ENCODE data around the gene MSI2.

MSI2 gene

DNA sequence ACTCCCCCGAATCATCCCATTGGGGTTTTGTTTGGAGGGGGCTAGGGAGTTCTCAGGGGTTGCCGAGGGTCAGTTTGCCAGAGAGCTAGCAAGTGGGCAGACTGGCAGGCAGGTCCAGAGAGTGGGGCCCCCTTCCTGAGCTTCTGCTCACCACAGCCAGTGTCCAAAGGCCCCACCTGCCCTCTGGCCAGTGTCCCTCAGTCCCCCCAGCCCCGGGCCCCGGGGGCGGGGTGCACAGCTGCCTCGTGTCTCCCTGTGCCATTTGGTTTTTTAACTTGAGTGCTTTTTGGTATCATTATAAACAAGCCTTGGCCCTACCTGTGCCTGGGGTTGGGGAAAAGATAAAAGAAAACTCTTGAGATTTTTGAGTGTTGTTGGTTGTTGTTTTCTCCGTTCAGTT lies 397.0 kb downstream of the MSI2 start:
- DNase-seq: no peak

DNA sequence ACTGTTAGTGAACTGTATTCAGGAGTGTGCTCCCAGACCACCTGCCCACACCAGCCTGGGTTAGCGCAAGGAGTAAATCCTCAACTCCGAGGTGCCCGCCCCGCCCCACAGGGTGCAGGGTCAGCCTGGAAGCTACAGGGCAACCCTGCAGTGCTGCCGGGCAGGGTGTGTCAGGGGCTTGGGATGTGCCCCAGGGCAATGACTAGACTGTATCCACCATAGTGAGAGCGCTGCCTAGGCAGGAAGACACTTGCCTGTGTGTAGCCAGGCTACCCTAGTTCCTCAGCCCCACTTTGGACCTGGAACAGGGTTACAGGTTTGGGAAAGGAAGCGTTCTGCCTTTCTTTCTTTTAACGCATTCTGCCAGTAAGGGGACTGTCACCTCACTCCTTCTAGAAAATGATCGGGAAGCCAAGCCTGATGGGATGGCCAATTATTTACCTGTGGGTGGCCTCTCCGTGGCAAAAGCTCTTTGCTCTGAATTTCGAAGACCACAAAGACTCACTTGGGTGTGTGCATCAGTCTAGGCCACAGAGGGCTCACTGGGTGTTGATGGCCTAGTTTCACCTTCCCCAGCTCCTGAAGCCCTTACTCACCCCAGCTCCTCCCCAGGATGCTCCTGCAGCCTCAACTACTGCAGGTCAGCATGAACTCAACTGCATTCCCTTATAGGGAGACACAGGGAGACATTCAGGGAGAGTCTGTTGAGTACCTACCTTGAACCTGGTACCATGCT lies 397.9 kb downstream of the MSI2 start:
- DNase-seq: no peak

DNA sequence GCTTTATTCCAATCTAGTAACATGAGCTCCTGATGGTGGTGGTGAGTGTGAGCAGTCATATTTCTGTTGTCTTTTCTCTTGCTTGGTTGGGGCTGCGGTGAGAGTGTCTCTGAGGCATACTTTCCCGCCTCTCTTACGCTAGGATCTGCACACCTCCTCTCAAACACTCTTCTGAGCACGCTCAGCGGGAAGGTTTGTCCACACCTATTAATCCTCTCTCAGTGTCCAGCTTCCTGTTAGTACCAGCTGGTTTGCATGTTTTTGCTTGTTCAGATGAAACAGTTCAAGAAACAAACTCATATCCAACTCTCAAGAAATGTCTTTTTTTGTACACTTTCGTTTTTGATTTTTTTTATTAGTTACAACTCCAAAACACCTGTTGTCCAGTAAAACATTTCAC lies 399.2 kb downstream of the MSI2 start:
- no peak for DNase-seq

DNA sequence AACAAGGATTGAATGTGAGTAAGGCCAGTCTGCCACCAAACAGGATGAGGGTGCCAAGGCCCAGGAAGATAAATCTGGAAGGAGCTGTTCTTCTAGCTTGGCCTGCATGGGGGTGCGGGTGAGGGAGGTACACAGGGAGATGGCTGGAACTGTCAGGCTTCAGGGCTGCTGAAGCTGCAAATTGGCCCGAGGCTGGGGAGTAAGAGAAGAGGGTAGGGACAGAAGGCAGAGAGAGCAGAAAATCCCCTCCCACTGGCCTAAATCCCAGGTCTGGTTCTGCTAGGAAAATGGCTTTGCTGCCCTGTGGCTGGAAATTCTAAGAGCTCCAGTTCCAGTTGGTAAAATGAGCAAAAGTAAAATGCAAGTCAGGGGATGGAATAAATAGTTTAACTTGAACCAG lies 400.9 kb downstream of the MSI2 start:
- no peak for DNase-seq

DNA sequence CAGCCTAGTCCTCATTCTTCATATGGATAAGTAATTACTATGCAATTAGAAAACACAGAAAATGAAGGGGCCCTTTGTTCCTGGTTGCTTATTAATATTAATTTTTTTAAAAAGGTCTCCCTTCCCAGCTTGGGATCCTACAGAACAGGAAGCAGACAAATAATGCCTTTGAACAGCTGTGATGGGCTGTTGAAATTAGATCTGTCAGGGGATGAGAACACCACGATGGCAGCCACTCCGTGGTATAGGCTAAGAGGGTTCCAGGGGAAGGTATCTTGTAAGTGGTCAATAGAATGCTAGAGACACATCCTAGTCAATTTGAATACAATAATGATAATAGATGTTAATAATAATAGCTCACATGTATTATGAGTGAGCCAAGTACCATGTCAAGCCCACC lies 405.7 kb downstream of the MSI2 start:
- no peak for DNase-seq

DNA sequence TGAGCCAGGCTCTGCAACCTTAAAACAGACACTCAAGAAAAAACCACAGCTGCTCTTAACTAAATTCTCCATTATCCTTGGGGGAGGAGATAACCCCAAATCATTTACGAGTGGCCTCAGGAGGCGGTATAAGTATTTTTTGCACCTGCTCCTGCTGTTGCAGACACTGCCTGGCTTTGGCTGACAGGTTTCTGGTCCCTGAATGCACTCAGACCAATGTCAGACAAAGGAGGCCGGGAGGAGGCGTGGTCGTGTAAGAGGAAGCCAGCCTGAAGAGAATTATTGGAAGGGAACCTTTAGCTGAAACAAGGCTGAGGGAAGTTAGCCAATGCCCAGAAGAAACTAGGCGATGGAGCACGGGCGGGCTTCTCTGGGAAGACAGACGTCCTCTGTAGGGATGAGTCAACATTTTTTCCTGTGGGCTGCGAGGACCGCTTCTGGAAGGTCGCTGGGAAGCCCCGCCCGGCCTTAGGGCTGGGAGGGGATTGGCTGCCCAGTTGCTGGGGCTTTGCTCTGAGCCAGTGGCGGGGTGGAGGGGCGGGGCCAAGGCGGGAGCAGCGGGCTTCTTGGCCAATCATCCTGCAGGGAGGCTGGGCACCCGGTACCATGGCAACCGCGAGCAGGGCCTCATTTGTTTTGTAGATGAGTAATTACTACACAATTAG lies 406.5 kb downstream of the MSI2 start:
- DNase-seq: peak; percentile 75 to 95

GRCh38 chr17:57663326-57664070 lies 407.2 kb downstream of the MSI2 start:
- no peak for DNase-seq

DNA sequence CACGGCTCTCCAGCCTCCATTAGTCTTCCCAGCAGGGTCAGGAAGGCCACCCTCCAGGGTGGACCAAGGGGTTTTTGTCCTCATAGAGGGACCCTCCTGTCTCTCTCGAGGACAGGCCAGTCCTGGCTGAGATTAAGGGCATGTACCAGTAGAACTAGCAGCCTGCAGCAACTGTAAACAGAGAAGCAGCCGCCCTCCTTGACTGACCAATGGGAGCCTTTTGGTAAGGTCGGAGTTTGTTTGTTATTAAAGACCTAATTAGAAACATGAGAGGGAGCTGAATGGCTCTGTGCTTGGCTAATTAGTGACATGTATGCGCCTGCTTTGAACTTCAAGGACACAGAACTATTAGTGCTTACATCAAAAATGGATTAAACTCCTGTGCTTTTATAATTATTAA lies 408.8 kb downstream of the MSI2 start:
- DNase-seq: no peak

- no peak for DNase-seq
Observed at GRCh38 chr17:57665696-57666095, 409.4 kb downstream of the MSI2 start.

GRCh38 chr17:57666201-57666870 lies 410.0 kb downstream of the MSI2 start:
- DNase-seq: no peak

- no peak for DNase-seq
Observed at GRCh38 chr17:57666946-57667345, 410.6 kb downstream of the MSI2 start.

DNA sequence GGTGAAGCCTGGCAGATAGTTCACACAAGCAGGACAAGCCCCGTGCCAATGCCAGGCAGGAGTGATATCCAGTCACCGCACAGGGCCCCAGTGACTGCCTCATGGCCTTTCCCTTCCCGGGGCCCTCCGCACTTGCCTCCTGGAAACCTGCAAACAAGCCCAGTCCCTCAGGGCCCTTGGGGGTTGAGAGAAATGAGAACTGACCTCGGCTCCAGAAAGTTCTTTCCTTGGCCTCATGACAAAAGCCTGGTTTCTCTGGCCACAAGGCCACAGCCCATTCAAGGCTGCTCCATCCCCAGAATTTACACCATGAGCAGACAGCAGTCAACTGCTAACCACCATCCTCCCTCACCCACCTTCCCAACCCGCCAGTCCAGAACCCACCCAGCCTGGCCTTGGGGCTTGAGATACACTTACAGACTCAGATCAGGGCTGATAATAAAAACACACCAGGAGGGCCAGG lies 411.2 kb downstream of the MSI2 start:
- no peak for DNase-seq

DNA sequence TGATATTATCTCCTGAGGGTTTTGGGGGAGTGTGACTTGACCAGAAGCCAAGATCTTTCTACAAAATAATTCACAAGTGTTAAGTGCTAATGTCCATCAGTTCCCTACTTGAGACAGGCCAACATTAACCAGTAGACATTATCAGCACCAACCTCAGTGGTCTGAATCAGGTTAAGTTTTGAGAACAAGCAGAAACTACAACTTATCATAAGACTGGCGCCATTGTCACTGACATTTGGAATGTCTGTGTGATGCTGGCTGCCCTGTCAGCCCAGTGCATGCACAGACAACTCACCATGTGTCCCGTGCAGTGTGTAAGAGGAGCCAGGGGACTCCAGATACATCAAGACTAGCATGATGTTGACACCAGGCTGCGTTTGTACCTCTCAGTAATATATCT lies 412.0 kb downstream of the MSI2 start:
- no peak for DNase-seq

DNA sequence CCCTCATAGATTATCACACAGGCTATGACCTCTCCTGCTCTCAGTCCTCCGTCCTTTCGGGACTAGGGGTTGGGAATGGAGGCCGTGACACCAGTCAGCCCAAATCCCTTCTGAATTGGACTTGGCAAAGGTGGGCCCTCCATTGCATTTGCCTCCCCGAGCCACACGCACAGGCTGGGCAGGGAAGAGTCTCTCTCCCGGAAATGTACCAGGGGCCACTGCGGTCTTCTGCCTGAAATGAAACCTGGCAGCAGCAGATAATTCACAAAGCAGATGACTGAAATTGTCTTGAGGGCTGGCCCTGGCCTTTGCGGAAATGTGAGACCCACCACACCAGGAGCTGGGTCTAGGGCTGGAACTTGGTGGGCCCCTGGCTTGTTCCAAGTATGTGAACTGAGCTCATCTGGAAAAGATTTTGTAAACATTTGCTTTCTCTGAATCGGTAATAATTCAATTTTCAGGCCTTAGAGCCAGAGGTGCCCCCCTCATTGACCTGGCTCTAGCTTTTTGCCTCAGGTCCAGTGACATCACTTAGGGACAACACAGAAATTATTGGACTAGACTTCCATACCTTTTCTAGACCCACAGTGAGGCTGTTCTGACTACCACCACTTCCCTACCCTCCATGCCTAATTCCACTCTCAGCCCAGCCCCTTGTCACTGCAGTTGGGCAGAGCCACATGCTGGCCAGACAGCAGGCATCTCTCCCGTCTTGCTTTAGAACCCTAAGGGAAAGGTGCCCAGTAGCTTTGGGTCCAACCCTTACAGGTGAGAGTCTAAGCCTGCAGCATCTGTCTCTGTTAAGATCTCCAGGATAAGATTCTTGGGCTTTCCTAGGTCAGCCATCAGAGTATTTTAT lies 413.6 kb downstream of the MSI2 start:
- no peak for DNase-seq

DNA sequence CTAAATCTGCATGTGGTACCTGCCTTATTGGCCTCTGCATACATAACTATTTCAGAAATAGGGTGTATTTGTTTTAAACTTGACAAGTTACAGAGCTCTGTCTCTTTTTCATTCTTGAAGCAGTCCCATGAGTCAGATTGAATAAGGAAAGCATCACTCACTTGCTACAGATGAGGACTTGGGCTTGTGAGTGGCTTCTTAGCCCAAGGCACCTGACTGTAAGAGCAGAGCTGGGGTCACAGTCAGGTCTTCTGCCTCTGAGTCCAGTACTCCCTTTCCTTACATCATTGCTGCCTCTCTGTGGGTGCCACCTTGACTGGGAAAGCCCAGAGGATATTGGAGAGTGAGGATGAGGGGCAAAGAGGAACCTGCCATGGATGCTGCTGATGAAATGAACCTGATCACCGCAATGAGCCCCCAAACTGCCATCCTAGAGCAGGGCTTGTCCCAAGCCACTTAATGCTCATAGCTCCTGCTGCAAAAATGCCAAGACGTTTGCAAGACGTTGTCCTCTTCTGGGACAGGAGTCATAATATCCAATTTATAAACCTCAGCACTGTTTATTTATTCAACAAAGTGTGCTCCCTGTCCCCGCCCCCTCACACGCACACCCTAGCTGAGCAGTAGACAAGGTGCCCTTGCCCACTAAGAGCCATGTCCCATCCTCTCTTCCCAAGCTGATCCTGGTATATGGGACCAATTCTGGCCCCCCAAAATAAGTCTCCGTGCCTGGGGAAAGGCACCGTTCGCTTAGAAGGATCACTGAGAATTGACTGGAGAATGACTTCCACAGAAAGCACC lies 414.6 kb downstream of the MSI2 start:
- DNase-seq: no peak

GRCh38 chr17:57671667-57672632 lies 415.6 kb downstream of the MSI2 start:
- DNase-seq: peak; percentile 9 to 68

DNA sequence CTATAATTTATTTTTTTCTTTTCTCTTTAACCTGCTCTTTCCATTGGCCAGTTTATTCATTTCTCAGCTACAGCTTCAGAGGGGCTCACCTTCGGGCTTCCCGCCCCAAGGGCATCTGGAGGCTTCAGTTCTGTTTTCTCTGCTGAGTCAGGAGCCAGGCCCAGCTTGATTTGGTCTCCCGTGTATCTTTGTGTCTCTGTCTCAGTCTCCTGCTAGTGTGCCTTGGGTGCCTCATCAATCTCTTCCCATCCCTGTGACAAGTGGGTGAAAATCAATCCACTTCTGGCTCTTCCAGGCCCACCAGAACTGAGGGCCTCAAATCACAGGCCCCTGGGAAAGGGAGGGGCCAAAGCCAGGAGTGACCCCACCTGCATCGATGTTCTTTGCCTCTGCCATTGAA lies 416.6 kb downstream of the MSI2 start:
- DNase-seq: no peak

GRCh38 chr17:57674894-57675293 lies 418.6 kb downstream of the MSI2 start:
- no peak for DNase-seq

- DNase-seq: no peak
Observed at GRCh38 chr17:57675427-57676387, 419.4 kb downstream of the MSI2 start.

All from NCI-H446 (cell line).